Measurements from ENCODE around the gene DNLZ.
"Not testable (repeated sequence)": the region's sequence is repeated elsewhere in the genome, so short reads cannot be mapped to it uniquely, and the experiment has no call there.

DNLZ gene

DNA sequence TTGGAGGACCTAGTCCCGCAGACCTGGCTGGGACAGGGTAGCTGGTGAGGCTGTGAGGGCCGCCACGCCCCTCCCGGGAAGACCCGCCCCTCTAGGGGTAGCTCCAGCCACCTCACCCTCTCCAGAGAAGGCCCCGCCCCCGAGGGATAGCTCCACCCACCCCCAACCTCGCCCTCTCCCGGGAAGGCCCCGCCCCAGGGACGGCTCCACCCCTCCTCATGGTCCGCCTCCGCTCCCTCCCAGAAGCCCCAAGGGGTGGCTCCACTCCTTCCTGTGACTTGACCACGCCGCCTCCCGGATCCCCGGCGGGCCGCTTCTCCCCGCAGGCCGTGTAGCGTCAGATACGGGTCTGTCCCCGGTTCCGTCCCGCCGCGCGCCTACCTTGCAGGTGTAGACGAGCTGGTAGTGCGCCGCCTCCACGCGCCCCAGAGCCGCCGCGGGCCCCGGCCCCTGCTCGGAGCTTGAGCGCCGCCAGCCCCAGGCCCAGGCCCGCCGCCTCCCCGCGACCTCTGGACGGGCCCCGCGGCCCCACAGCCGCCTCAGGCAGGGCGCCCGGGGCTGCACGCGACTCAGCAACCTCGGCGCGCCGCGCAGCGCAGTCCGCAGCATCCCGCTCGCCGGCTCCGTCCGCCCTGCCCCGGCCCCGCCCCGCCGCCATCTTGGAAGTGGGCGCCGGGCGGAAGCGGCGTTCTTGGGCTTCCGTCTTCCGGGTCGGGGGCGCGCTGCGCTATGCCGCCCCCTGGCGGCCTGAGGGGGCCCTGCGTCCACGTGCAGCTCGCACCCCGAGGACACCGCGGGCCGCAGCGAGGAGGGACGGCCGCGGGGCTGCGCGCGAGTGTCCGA lies at the start of gene DNLZ:
TSS of gene DNLZ (minus strand) at position 639 of the 843 bp plus-strand sequence. CDS start at position 609, 30 bp downstream.
- H2AFZ ChIP-seq (ENCODE audit: low read length, unreplicated experiment) = peak within 1 kb of the TSS; percentile 96
- H3K36me3 ChIP-seq (ENCODE audit: insufficient read depth, low read length) = no peaks in the 10 kb centered on the region
- peaks cover 11% of the 10 kb centered on the region for H3K4me1 ChIP-seq (ENCODE audit: control insufficient read depth, insufficient read depth, low read length, unreplicated experiment)

GRCh38 chr9:136412962-136413361 lies 49.4 kb upstream of the DNLZ start:
- Histone ChIP-seq H3K4me3 (ENCODE audit: low read depth, low read length) (no peak overlapping the region), H3K36me3 (ENCODE audit: insufficient read depth, low read length) (peaks cover 36% of the 10 kb centered on the region), H3K27ac (ENCODE audit: low read depth, low read length) (no peak overlapping the region), H2AFZ (ENCODE audit: low read length, unreplicated experiment) (no peak overlapping the region), H3K4me1 (ENCODE audit: control insufficient read depth, insufficient read depth, low read length, unreplicated experiment) (peaks cover 15% of the 10 kb centered on the region), H3K79me2 (ENCODE audit: control insufficient read depth, insufficient read depth, low read length, unreplicated experiment) (peaks cover 63% of the 10 kb centered on the region), H3K27me3 (ENCODE audit: insufficient read depth, low read length) (no peaks in the 10 kb centered on the region)

More for the DNA sequence above, at the start of gene DNLZ:
- Histone ChIP-seq H3K27ac (ENCODE audit: low read depth, low read length) (peak within 1 kb of the TSS; percentile 60; the same call in 1 of the 2 replicates), H3K4me3 (ENCODE audit: low read depth, low read length) (peak within 1 kb of the TSS; percentile 90), H3K27me3 (ENCODE audit: insufficient read depth, low read length) (no peaks in the 10 kb centered on the region), H3K79me2 (ENCODE audit: control insufficient read depth, insufficient read depth, low read length, unreplicated experiment) (no peaks in the 10 kb centered on the region)

- H3K79me2 ChIP-seq (ENCODE audit: control insufficient read depth, insufficient read depth, low read length, unreplicated experiment) = peaks cover 67% of the 10 kb centered on the region
- no peaks in the 10 kb centered on the region for H3K27me3 ChIP-seq (ENCODE audit: insufficient read depth, low read length)
- H3K36me3 ChIP-seq (ENCODE audit: insufficient read depth, low read length) = peaks cover 29% of the 10 kb centered on the region
- H3K4me3 ChIP-seq (ENCODE audit: low read depth, low read length) = peak overlapping the region; percentile 94
- H3K27ac ChIP-seq (ENCODE audit: low read depth, low read length) = peak overlapping the region; percentile 72; the same call in 1 of the 2 replicates
- peaks cover 15% of the 10 kb centered on the region for H3K4me1 ChIP-seq (ENCODE audit: control insufficient read depth, insufficient read depth, low read length, unreplicated experiment)
- no peak overlapping the region for H2AFZ ChIP-seq (ENCODE audit: low read length, unreplicated experiment)
These were observed 47.8 kb upstream of the DNLZ start for GRCh38 chr9:136411378-136411777.

GRCh38 chr9:136410500-136411287 lies 47.1 kb upstream of the DNLZ start, which contains the start of the genes ENTR1 and PMPCA:
ENTR1 (minus strand) TSS chr9:136410614; CDS start chr9:136410397, 217 bp downstream.
PMPCA (plus strand) TSS chr9:136410658; CDS start chr9:136410669, 11 bp downstream.
- H3K79me2 ChIP-seq (ENCODE audit: control insufficient read depth, insufficient read depth, low read length, unreplicated experiment) = peaks cover 64% of the 10 kb centered on the region
- peaks cover 15% of the 10 kb centered on the region for H3K4me1 ChIP-seq (ENCODE audit: control insufficient read depth, insufficient read depth, low read length, unreplicated experiment)
- peaks cover 26% of the 10 kb centered on the region for H3K36me3 ChIP-seq (ENCODE audit: insufficient read depth, low read length)

GRCh38 chr9:136409557-136410455 lies 46.3 kb upstream of the DNLZ start:
- Histone ChIP-seq H3K36me3 (ENCODE audit: insufficient read depth, low read length) (peaks cover 20% of the 10 kb centered on the region), H3K4me1 (ENCODE audit: control insufficient read depth, insufficient read depth, low read length, unreplicated experiment) (peaks cover 15% of the 10 kb centered on the region), H3K27ac (ENCODE audit: low read depth, low read length) (peak overlapping the region; percentile 22; the same call in 1 of the 2 replicates), H3K4me3 (ENCODE audit: low read depth, low read length) (peak overlapping the region; percentile 94), H2AFZ (ENCODE audit: low read length, unreplicated experiment) (peak overlapping the region; percentile 80), H3K79me2 (ENCODE audit: control insufficient read depth, insufficient read depth, low read length, unreplicated experiment) (peaks cover 66% of the 10 kb centered on the region), H3K27me3 (ENCODE audit: insufficient read depth, low read length) (no peaks in the 10 kb centered on the region)

More at GRCh38 chr9:136410500-136411287, 47.1 kb upstream of the DNLZ start, which contains the start of the genes ENTR1 and PMPCA:
- Histone ChIP-seq H3K4me3 (ENCODE audit: low read depth, low read length) (peak within 1 kb of the TSS; percentile 94), H2AFZ (ENCODE audit: low read length, unreplicated experiment) (peak within 1 kb of the TSS; percentile 80), H3K27me3 (ENCODE audit: insufficient read depth, low read length) (no peaks in the 10 kb centered on the region), H3K27ac (ENCODE audit: low read depth, low read length) (peak within 1 kb of the TSS; percentile 72)

DNA sequence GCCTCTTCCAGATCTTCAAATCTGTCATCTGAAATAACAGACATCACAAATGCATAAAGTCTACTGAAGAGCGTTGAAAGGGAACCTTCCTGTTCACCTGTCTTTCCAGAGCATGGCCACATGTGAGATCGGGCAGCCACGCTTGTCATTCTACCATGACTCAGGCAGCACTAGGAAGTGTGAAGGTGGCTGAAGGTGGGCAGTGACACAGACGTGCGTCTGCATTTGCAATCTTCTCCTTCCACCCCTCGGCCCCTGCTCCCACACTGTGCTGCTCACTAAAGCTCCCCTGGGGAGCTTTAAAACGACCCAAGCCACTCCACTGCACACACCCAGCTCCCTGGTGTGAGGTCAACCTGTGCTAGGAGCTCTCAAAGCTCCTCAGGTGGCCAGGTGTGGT lies 44.4 kb upstream of the DNLZ start:
- Histone ChIP-seq H3K27me3 (ENCODE audit: insufficient read depth, low read length) (no peaks in the 10 kb centered on the region), H2AFZ (ENCODE audit: low read length, unreplicated experiment) (no peak overlapping the region), H3K79me2 (ENCODE audit: control insufficient read depth, insufficient read depth, low read length, unreplicated experiment) (peaks cover 48% of the 10 kb centered on the region), H3K4me1 (ENCODE audit: control insufficient read depth, insufficient read depth, low read length, unreplicated experiment) (peaks cover 15% of the 10 kb centered on the region), H3K36me3 (ENCODE audit: insufficient read depth, low read length) (peaks cover 10% of the 10 kb centered on the region), H3K27ac (ENCODE audit: low read depth, low read length) (no peak overlapping the region), H3K4me3 (ENCODE audit: low read depth, low read length) (no peak overlapping the region)

- not testable (repeated sequence) for H2AFZ ChIP-seq (ENCODE audit: low read length, unreplicated experiment); H3K27ac ChIP-seq (ENCODE audit: low read depth, low read length); H3K36me3 ChIP-seq (ENCODE audit: insufficient read depth, low read length); H3K4me3 ChIP-seq (ENCODE audit: low read depth, low read length); H3K27me3 ChIP-seq (ENCODE audit: insufficient read depth, low read length)
- Histone ChIP-seq H3K79me2 (ENCODE audit: control insufficient read depth, insufficient read depth, low read length, unreplicated experiment) (peaks cover 40% of the 10 kb centered on the region), H3K4me1 (ENCODE audit: control insufficient read depth, insufficient read depth, low read length, unreplicated experiment) (peaks cover 11% of the 10 kb centered on the region)
These were observed 43.5 kb upstream of the DNLZ start for GRCh38 chr9:136407061-136407460.

DNA sequence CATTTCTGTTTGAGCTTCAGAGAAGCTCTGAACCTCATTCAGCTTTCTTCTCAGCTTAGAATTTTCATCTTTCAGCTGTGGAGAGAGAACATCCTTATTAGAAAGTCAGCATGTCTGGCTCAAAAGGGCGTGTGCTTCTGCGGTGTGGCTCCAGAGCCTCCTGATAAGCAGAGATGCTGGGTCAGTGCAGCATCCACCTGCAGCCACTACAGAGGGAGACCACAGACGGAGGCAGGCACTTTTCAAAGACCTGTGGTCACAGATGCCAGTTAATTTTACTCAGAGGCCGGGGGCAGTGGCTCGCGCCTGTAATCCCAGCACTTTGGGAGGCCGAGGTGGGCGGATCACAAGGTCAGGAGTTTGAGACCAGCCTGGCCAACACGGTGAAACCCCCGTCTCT lies 42.4 kb upstream of the DNLZ start:
- H3K27me3 ChIP-seq (ENCODE audit: insufficient read depth, low read length); H3K36me3 ChIP-seq (ENCODE audit: insufficient read depth, low read length); H3K4me3 ChIP-seq (ENCODE audit: low read depth, low read length); H3K27ac ChIP-seq (ENCODE audit: low read depth, low read length); H3K4me1 ChIP-seq (ENCODE audit: control insufficient read depth, insufficient read depth, low read length, unreplicated experiment); H2AFZ ChIP-seq (ENCODE audit: low read length, unreplicated experiment): not testable (repeated sequence)
- peaks cover 28% of the 10 kb centered on the region for H3K79me2 ChIP-seq (ENCODE audit: control insufficient read depth, insufficient read depth, low read length, unreplicated experiment)

DNA sequence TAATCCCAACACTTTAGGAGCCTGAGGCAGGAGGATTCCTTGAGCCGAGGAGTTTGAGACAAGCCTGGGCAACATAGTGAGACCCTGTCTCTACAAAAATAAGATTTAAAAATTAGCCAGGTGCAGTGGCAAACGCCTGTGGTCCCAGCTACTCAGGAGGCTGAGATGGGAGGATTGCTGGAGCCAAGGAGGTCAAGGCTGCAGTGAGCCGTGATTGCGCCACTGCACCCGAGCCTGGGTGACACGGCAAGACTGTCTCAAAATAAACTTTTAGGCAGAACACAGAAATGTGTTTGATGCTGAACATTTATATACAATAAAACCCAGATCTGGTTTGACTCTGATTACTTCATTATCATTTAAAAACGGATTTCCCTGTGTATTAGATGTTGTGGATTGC lies 41.9 kb upstream of the DNLZ start:
- no peak overlapping the region for H2AFZ ChIP-seq (ENCODE audit: low read length, unreplicated experiment)
- no peak overlapping the region for H3K27ac ChIP-seq (ENCODE audit: low read depth, low read length)
- no peaks in the 10 kb centered on the region for H3K27me3 ChIP-seq (ENCODE audit: insufficient read depth, low read length)
- peaks cover 8% of the 10 kb centered on the region for H3K4me1 ChIP-seq (ENCODE audit: control insufficient read depth, insufficient read depth, low read length, unreplicated experiment)
- H3K36me3 ChIP-seq (ENCODE audit: insufficient read depth, low read length) = no peaks in the 10 kb centered on the region; the same call in 1 of the 2 replicates
- H3K79me2 ChIP-seq (ENCODE audit: control insufficient read depth, insufficient read depth, low read length, unreplicated experiment) = peaks cover 24% of the 10 kb centered on the region
- no peak overlapping the region for H3K4me3 ChIP-seq (ENCODE audit: low read depth, low read length)

- Histone ChIP-seq H3K4me3 (ENCODE audit: low read depth, low read length) (no peak overlapping the region), H3K4me1 (ENCODE audit: control insufficient read depth, insufficient read depth, low read length, unreplicated experiment) (peaks cover 10% of the 10 kb centered on the region), H2AFZ (ENCODE audit: low read length, unreplicated experiment) (no peak overlapping the region), H3K36me3 (ENCODE audit: insufficient read depth, low read length) (no peaks in the 10 kb centered on the region; the same call in 1 of the 2 replicates), H3K27ac (ENCODE audit: low read depth, low read length) (no peak overlapping the region), H3K79me2 (ENCODE audit: control insufficient read depth, insufficient read depth, low read length, unreplicated experiment) (peaks cover 22% of the 10 kb centered on the region), H3K27me3 (ENCODE audit: insufficient read depth, low read length) (no peaks in the 10 kb centered on the region)
These were observed 41.2 kb upstream of the DNLZ start for GRCh38 chr9:136404801-136405136.

Measured in ACC112 (cell line).